Measurements from ENCODE around the gene MYO9A.
"Not testable (repeated sequence)": the region's sequence is repeated elsewhere in the genome, so short reads cannot be mapped to it uniquely, and the experiment has no call there.

The MYO9A gene

GRCh38 chr15:72034859-72035650, 82.9 kb downstream of the MYO9A start:
- no peak for DNase-seq

DNA sequence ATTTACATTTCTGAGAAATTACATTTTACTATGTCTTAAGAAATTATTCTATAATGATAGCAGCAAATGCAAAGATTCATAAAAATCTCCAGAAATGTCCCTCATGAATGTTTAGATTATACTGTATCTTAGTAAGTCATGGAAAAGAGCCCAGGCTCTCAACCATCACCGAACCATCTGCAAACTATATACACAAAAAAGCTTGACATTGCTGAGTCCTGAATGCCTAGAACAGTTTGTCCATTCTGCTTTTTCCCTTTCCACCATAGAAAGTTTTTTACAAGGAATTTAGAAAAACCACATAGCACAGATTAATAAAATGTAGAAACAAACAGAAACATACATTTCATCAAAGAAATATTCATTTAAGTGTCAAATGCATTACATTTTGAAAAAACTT, 83.6 kb downstream of the MYO9A start:
- no peak for DNase-seq

- DNase-seq = no peak
Measured at GRCh38 chr15:72033711-72034110, 84.2 kb downstream of the MYO9A start.

GRCh38 chr15:72033285-72033684, 84.7 kb downstream of the MYO9A start:
- DNase-seq = no peak

GRCh38 chr15:72021604-72022003, 96.3 kb downstream of the MYO9A start:
- DNase-seq = no peak

DNA sequence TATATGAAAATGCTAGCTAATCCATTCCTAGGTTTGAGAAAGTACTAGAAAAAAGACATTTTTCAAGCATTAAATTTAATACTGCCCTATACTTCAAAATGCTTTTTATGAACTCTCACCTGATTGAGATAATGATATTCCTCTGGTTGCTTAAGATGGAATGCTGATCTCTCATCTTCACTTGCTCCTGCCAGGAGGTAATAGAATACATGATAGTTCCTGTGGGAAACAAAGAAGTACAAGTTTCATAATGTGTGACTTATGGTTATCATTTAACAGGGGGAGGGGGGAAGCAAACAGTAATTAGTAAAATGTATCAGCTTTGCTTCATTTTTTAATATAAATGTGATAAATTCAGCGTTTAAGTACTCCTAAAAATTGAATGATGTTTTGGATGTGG, 97.2 kb downstream of the MYO9A start:
- no peak for DNase-seq

GRCh38 chr15:72014555-72014954, 103.4 kb downstream of the MYO9A start:
- not testable (repeated sequence) for DNase-seq

DNA sequence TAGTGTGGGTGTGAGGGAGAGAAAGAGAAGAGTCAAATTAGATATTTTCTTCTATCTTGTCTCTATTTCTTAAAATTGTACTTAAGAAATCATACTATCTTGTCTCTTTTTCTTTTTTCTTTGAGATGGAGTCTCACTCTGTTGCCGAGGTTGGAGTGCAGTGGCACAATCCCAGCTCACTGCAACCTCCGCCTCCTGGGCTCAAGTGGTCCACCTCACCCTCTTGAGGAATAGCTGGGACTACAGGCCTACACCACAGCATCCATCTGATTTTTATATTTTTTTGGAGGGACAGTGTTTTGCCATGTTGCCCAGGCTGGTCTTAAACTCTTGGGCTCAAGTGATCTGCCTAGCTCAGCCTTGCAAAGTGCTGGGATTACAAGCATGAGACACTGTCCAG, 104.2 kb downstream of the MYO9A start:
- DNase-seq = no peak

DNA sequence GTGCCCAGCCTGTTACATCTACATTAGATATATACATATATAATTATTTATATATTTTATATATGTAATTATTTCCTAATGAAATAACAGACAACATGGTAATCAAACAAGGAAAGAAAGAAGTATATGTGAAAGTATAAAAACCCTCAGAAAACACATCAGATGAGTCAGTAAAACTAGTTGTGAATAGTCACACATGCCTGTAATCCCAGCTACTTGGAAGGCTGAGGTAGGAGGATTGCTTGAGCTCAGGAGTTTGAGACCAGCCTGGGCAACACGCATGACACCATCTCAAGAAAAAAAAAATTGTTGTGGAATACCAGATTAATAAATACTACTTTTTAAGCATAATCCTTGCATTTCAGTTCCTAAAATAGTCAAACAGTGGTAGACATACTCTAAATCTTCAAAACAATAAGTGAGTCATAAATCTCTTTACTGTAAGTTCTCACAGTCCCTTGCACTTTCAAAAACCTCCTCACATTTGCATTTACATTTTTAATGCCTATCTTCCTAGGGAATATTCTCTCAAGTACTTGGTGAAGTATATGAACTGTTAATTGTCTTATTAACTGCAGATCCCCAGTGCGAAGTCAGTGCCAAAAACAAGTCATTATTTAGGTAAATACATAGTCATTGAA, 106.5 kb downstream of the MYO9A start:
- DNase-seq = no peak

DNA sequence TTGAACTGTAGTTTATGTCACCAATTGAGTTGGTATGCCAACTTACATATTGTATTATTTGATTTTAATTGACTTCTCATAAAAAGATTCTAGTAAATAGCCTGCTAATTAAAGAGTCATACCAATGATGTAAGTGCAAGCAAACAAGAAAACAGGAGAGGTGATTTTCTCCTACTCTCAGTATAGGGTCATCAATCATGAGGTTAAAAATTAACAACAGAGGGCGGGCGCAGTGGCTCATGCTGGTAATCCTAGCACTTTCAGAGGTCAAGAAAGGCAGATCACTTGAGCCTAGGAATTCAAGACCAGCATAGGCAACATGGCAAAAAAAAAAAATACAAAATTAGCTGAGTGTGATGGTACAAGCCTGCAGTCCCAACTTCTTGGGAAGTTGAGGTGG, 108.7 kb downstream of the MYO9A start:
- DNase-seq = no peak

GRCh38 chr15:72006382-72006781, 111.6 kb downstream of the MYO9A start:
- no peak for DNase-seq

DNA sequence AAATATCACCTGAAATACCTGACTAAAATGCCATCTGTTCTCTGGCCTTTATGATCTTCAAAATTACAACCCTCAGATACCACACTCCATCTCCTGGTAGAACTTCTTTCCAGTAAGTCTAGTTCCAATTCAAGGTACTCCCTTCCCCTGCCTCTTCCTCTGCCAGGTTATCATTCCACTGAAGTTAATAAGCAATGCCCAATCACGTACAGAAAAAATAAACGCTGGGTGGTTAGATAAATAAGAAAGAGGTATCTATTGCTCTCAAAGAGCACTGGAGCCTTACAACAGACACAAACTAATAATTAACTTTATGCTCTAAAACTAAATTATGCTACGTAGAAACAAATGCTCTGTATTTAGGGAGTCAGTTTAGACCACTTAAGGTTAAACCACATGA, 112.5 kb downstream of the MYO9A start:
- DNase-seq = no peak

- DNase-seq = no peak
Measured at GRCh38 chr15:71999807-72000206, 118.1 kb downstream of the MYO9A start.

DNA sequence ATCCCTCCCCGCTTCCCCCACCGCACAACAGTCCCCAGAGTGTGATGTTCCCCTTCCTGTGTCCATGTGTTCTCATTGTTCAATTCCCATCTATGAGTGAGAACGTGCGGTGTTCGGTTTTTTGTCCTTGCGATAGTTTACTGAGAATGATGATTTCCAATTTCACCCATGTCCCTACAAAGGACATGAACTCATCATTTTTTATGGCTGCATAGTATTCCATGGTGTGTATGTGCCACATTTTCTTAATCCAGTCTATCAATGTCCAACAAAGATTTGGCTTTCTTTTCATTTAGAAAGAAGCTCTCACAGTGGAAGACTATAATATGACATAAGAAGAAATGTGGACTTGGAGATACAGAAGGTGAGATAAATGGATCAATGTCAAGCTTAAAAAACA, 119.2 kb downstream of the MYO9A start:
- not testable (repeated sequence) for DNase-seq

DNA sequence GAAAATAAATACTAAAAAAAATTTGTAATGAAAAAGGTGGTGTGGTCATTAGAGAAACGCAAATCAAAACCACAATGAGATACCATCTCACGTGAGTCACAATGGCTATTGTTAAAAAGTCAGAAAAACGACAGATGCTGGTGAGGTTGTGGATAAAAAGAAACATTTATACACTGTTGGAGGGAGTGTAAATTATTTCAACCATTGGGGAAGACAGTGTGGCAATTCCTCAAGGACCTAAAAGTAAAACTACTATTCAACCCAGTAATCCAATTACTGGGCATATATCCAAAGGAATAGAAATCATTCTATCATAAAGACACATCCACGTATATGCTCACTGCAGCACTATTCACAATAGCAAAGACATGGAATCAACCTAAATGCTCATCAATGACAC, 120.3 kb downstream of the MYO9A start:
- no peak for DNase-seq

- no peak for DNase-seq
Measured at GRCh38 chr15:71975816-71976150, 142.2 kb downstream of the MYO9A start.

- DNase-seq = no peak
Measured at GRCh38 chr15:71974211-71974610, 143.7 kb downstream of the MYO9A start.

GRCh38 chr15:71973366-71973765, 144.6 kb downstream of the MYO9A start:
- no peak for DNase-seq

- DNase-seq = no peak
Measured at GRCh38 chr15:71971905-71972304, 146.0 kb downstream of the MYO9A start.

DNA sequence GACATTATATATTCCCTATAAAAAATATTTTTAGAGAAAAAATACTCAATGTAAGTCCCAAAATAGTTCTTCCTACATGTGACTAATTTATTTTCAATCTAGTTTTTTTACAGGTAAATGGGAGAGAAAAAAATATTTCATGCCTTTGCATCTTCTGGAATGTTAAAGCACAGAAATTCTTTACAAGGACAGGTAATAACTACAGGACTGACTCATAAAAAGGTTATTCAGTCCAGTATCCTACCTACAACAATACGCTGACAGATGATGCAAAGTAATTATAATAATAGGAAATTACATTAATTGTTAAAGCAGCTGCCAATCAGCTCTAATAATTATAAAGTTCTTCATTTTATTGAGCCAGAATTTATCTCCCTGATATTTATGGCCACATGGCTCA, 147.5 kb downstream of the MYO9A start:
- DNase-seq = no peak

GRCh38 chr15:71962537-71962936, 155.4 kb downstream of the MYO9A start:
- DNase-seq = no peak

DNA sequence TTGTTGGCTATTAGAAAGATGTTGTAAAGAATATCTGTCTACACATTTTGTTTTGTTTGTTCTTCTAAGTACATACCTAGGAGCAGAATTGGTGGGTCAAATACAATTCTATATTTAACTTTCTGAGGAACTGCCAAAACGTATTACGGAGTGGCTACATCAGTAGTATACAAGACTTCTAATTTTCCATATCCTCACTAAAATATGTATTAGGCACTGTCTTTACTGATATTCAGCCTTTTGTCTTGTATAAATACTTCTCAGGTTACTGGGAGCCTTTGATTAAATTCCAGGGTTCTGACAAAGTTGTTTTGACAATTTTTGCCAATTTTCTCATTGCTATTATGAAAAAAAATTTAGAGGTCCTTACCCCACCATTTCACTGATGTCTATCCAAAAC, 160.9 kb downstream of the MYO9A start:
- DNase-seq = no peak

DNA sequence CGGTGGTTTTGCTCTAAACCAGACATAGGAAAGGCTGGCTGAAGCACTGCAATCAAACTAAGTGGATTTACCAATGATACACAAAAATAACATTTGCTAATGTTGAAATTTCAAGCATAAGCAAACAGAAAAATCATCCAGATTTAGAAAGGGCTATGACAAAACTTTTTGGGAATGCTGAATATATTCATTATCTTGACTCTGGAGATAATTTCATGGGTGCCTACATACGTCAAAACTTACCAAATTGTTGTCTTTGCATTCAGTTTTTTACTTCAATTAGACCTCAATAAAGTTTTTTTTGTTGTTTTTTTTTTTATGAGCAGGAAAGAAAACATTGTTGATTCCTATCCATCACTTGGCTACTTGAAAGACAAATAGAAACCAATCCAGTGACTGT, 166.8 kb downstream of the MYO9A start:
- DNase-seq = no peak

DNA sequence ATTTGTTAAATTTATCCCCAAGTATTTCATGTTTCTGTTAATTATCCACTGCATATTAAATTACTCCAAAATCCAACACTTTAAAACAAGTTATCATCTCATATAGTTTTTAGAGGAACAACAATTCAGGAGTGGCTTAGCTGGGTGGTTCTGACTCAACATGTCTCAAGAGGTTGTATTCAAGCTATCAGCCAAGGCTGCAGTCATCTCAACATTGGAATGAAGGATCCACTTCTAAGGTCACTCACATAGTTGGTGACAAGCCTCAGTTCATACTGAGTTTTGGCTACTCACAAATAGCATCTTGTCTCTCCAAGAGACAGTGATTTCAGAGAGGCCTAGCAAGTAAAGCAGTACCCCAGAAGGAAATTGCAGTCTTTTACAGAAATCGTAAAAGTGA, 172.9 kb downstream of the MYO9A start:
- no peak for DNase-seq

GRCh38 chr15:71943806-71944205, 174.1 kb downstream of the MYO9A start:
- no peak for DNase-seq

Data from activated CD8-positive, alpha-beta memory T cell treated with anti-CD3 and anti-CD28 coated beads, Interleukin-2, amount 50 U/mL, for 4 hours (primary cell).